Karpas-422 (cell line): ENCODE data around the gene MYH9. TPM values are rescaled to one million over a fixed set of nuclear protein-coding genes. Genes with fewer than 3 reads are reported as not detected.
A peak's percentile ranks its signal among the peaks of the same experiment; 100 is the strongest.

ENCODE experiments used
- DNase-seq: peaks from one replicate; pipeline ENCODE4 v3.0.0-alpha.2; 2015
- H2AFZ ChIP-seq: fragments of 200-600 bp; sonication (generic); 2 replicates; pipeline ENCODE4 v1.6.1; 2014; ENCODE audit warnings: antibody characterized with exemption, low read length, mixed read lengths
- H3K27ac ChIP-seq: fragments of 200-600 bp; sonication (generic); 2 replicates; pipeline ENCODE4 v1.5.1; 2014; ENCODE audit warnings: mild to moderate bottlenecking, low read length, moderate library complexity
- H3K27me3 ChIP-seq: fragments of 200-600 bp; sonication (generic); 2 replicates; pipeline ENCODE4 v1.6.1; 2014; ENCODE audit warnings: low read length, mixed read lengths
- H3K36me3 ChIP-seq: fragments of 200-600 bp; sonication (generic); 2 replicates; pipeline ENCODE4 v1.6.1; 2014; ENCODE audit warnings: low read length, mixed read lengths; ENCODE audit not compliant: insufficient read depth
- H3K4me1 ChIP-seq: fragments of 200-600 bp; sonication (generic); 2 replicates; pipeline ENCODE4 v1.6.1; 2014; ENCODE audit warnings: mild to moderate bottlenecking, low read length, mixed read lengths
- H3K4me2 ChIP-seq: fragments of 200-600 bp; sonication (generic); 2 replicates; pipeline ENCODE4 v1.6.1; 2014; ENCODE audit warnings: low read length, low read depth, mild to moderate bottlenecking; ENCODE audit not compliant: poor library complexity, severe bottlenecking
- H3K4me3 ChIP-seq: fragments of 200-600 bp; sonication (generic); 2 replicates; pipeline ENCODE4 v1.5.1; 2014; ENCODE audit warnings: mild to moderate bottlenecking, antibody characterized with exemption, low read length, mixed read lengths
- H3K79me2 ChIP-seq: fragments of 200-600 bp; sonication (generic); 2 replicates; pipeline ENCODE4 v1.6.1; 2014; ENCODE audit warnings: mild to moderate bottlenecking, low read length, mixed read lengths
- H3K9ac ChIP-seq: fragments of 200-600 bp; sonication (generic); 2 replicates; pipeline ENCODE4 v1.6.0; 2014; ENCODE audit warnings: low read length
- H3K9me2 ChIP-seq: fragments of 200-600 bp; sonication (generic), shearing (Covaris generic); replicated peaks from 2 replicates; pipeline ENCODE4 v1.6.0; 2014; ENCODE audit warnings: mild to moderate bottlenecking, low read length, moderate library complexity; ENCODE audit not compliant: insufficient read depth
- H3K9me3 ChIP-seq: fragments of 300-700, 200-600 bp; sonication (generic); 2 replicates; pipeline ENCODE4 v1.6.1; 2014; ENCODE audit warnings: low read length, mixed read lengths
- H4K20me1 ChIP-seq: fragments of 200-600 bp; sonication (generic); 2 replicates; pipeline ENCODE4 v1.6.1; 2014; ENCODE audit warnings: mild to moderate bottlenecking, antibody characterized with exemption, low read length, low read depth; ENCODE audit not compliant: insufficient read depth
- total RNA-seq: library from RNA; depleted of rRNA; stranded (reverse); fragments of >200 nt; shearing (Covaris generic); gene quantifications from 2 replicates; pipeline ENCODE4 v1.2.3, GENCODE V29; 2014; ENCODE audit warnings: low replicate concordance

Gene MYH9
- total RNA-seq, 1 experiment from 2014 or later, result 57.5 TPM

DNA sequence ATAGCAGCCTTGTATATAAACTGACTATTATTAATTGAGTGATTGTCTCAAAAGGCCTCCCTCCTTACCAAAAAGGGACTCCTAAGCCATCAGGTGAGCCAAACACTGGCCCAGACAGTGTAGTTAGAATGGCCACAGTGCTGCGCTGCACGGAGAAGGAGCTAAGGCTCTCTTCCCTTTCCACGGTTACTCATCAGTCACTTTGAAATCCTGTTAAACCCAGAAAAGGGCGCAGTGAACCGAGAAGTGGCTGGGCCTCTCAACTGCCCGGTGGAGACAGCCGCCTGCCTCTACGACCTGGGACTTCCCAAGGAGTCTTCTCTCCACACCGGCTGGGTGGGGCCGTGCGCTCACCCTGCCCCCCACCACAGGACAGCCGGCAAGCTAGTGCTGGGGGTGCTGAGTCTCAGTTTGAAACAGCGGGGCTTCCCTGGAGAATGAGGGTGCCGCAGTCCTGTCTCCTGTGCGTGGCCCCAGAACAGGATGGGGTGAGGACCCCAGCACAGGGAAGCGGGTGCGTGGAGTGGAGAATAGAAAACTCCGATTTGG lies 1.3 kb downstream of the MYH9 start:
- Histone ChIP-seq H3K9me3 (no peaks in the 10 kb centered on the region), H3K4me2 (peak overlapping the region; percentile 87), H3K4me1 (peaks cover 43% of the 10 kb centered on the region), H3K27me3 (no peaks in the 10 kb centered on the region), H3K9me2 (no peaks in the 10 kb centered on the region), H3K27ac (peak overlapping the region; percentile 94), H3K9ac (peak overlapping the region; percentile 82), H4K20me1 (peaks cover 23% of the 10 kb centered on the region), H3K36me3 (no peaks in the 10 kb centered on the region; the same call in 1 of the 2 replicates), H2AFZ (no peak overlapping the region), H3K79me2 (peaks cover 57% of the 10 kb centered on the region), H3K4me3 (peak overlapping the region; percentile 79)
- peak; percentile 64 for DNase-seq

DNA sequence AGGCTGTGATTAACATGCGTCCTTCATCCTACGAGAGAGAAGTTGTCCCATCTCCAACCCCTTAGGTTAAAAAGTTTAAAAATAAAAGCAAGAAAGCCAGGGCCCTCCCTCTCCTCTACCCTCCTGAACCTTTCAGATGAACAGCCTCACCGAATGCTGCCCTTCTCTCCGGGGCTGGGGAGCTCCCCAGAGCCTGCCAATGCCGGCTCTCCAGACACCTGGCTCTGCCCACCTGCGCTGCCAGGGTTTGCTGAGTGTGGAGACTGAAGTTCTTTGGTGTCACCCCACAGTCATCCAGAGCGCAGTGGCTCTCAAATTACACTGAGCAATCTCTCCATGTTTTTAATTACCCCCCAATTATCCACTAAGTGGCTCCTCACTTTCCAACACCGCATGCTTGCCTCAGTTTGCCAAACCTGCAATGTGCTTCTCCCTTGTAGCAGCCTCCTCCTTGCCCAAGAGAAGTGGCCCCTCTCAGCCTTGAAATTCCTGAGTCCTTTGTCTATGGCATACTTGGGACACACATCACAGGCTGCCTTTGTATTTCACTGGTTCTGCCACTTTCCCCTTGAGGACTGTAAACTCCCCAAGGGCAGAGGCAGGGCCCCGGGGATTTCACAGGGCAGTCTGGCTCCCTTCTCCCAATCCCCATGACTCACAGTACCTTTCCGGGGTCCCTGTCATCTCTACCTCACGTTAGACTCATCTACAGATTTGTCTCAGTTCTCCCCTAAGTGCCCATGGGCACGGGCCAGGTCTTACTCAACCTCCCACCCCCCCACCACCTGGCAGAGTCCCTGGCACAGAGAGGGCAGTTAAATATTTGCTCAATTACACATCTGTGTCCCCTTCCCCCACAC lies 2.0 kb downstream of the MYH9 start:
- Histone ChIP-seq H3K9ac (peak overlapping the region; percentile 82), H3K4me1 (peaks cover 47% of the 10 kb centered on the region), H3K27ac (peak overlapping the region; percentile 94), H3K9me2 (no peaks in the 10 kb centered on the region), H3K36me3 (no peaks in the 10 kb centered on the region; the same call in 1 of the 2 replicates), H3K4me3 (peak overlapping the region; percentile 79), H3K4me2 (peak overlapping the region; percentile 87), H2AFZ (no peak overlapping the region), H3K79me2 (peaks cover 64% of the 10 kb centered on the region), H3K27me3 (no peaks in the 10 kb centered on the region), H3K9me3 (no peaks in the 10 kb centered on the region), H4K20me1 (peaks cover 24% of the 10 kb centered on the region)
- peak; percentile 67 for DNase-seq

DNA sequence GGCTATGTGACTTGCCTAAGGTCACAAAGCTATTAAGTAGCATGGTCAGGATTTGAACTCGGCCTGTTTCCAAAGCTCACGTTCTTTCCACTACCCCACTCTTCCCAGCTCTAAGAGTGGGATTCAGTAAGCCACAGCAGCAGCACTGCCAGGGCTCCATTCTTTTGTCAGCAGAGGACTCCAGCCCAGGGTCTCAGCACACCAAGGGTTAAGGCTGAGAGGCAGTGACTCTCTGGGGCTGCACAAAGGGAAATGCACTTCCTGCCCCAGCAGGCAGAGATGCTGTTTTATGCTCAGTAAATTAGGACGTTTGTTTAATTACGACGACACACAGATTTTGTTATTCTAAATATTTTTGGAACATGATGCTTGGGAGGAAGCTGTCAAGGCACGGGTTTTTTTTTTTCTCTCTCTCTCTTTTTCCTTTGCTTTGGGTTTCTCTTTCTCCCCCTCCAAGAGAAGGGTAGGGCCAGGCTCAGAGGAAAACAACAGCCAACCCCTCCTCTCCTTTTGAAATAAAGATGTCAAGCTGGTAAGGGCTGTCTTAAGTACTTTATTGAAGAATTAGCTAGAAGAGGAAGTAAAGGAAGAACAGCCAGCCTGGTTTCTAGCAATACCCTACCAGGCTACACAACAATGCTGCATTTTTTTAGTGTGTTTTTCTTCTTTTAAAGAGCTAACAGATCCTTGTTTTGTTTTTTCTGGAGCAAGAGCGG lies 2.8 kb downstream of the MYH9 start:
- Histone ChIP-seq H2AFZ (no peak overlapping the region), H3K9me2 (no peaks in the 10 kb centered on the region), H3K79me2 (peaks cover 72% of the 10 kb centered on the region), H3K9me3 (no peaks in the 10 kb centered on the region), H3K36me3 (no peaks in the 10 kb centered on the region; the same call in 1 of the 2 replicates), H3K4me3 (peak overlapping the region; percentile 79), H4K20me1 (peaks cover 24% of the 10 kb centered on the region), H3K9ac (peak overlapping the region; percentile 82), H3K27ac (peak overlapping the region; percentile 94), H3K27me3 (no peaks in the 10 kb centered on the region), H3K4me2 (peak overlapping the region; percentile 87), H3K4me1 (peaks cover 53% of the 10 kb centered on the region)
- DNase-seq, result peak; percentile 74

DNA sequence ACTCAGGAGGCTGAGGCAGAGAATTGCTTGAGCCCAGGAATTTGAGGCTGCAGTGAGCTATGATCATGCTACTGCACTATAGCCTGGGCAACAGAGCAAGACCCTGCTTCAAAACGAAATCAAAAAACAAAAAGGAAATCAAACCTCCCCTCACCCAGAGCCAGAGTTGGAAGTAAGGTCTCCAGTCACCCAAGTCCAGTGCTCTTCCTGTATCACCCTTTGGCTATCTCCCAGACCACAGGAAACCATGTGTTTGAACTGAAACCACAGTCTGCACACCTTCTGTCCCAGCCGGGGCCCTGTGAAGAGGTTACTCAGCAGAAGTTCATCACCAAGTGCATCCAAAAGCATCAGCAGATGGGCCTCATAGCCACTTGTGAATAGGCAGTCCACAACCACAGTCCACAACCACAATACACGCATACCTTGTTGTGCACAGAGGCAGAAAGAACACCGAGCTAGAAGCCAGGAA lies 4.6 kb downstream of the MYH9 start:
- no peak overlapping the region for H3K4me2 ChIP-seq
- peaks cover 24% of the 10 kb centered on the region for H4K20me1 ChIP-seq
- H3K79me2 ChIP-seq, result peaks cover 90% of the 10 kb centered on the region
- no peak overlapping the region for H3K4me3 ChIP-seq
- no peaks in the 10 kb centered on the region for H3K27me3 ChIP-seq
- H3K9ac ChIP-seq, result no peak overlapping the region
- peaks cover 4% of the 10 kb centered on the region; the same call in 1 of the 2 replicates for H3K36me3 ChIP-seq
- no peak for DNase-seq
- H3K9me2 ChIP-seq, result no peaks in the 10 kb centered on the region
- H3K9me3 ChIP-seq, result no peaks in the 10 kb centered on the region
- H2AFZ ChIP-seq, result no peak overlapping the region
- H3K4me1 ChIP-seq, result peaks cover 48% of the 10 kb centered on the region
- peak overlapping the region; percentile 12 for H3K27ac ChIP-seq

DNA sequence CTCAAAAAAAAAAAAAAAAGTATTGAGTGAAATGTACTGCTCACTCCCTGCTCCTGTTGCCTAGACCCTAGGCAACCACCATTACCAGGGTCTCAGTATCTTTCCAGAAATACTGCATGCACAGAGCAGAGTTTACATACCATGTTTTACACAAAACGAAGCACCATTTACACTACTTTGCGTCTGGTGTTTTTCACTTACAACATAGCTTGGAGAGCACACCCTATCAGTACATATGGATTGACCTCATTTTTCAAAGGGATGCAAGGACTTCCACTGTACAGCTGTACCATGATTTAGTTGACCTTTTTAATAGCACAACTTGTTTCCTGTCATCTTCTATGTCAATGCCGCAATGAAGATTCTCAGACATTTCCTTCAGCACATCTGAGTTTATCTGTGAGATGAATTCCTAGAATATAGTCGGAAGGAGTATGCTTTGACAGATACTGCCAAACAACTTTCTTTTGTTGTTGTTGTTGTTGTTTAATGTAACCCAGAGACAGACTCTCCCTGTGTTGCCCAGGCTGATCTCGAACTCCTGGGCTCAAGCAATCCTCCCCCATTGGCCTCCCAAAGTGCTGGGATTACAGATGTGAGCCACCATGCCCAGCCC lies 6.1 kb downstream of the MYH9 start:
- DNase-seq, result no peak
- Histone ChIP-seq H3K36me3 (peaks cover 4% of the 10 kb centered on the region; the same call in 1 of the 2 replicates), H4K20me1 (peaks cover 25% of the 10 kb centered on the region), H3K4me1 (peaks cover 48% of the 10 kb centered on the region), H2AFZ (no peak overlapping the region), H3K9ac (no peak overlapping the region), H3K4me3 (no peak overlapping the region), H3K27ac (no peak overlapping the region), H3K79me2 (peaks cover 97% of the 10 kb centered on the region), H3K9me3 (no peaks in the 10 kb centered on the region), H3K4me2 (no peak overlapping the region), H3K9me2 (no peaks in the 10 kb centered on the region), H3K27me3 (no peaks in the 10 kb centered on the region)

DNA sequence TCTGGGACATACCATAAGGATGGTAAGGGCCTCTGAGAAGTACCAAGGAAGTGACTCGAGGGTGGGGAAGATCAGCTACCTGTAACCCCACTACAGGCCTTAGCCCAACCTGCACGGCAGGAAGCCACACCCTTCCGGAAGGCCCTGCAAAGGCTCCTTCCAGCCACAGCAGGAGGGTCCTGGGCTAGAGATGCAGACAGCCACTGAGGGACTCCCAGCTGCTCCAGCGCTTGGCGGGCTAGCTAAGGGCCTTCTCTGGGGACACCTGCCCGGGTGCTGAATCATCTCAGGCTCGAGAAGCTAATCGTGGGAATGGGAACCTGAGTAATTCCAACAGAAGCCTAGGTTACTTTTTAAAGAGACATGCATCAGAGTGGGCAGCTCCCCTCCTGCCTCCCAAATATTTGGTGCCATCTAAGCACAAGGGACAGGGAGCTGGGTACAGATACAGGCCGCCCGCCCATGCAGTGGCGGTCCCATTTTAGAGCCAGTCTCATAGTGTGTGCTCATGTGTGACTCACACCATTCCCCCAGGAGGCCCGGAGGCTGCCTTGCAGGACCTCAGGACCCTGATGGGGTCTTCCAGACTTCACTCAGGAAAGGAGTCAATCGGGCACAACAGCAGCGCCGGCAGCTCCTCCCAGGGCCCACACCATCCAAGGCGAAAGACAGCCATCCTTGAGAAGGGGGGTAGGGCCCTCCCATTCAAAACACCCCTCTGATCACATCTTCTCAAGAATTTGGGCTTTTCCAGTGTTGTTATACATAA lies 8.0 kb downstream of the MYH9 start:
- Histone ChIP-seq H3K27me3 (no peaks in the 10 kb centered on the region), H3K9ac (no peak overlapping the region), H3K79me2 (peaks cover 96% of the 10 kb centered on the region), H3K27ac (no peak overlapping the region), H3K4me3 (no peak overlapping the region), H3K36me3 (peaks cover 4% of the 10 kb centered on the region; the same call in 1 of the 2 replicates), H2AFZ (no peak overlapping the region), H3K9me3 (no peaks in the 10 kb centered on the region), H3K4me2 (no peak overlapping the region), H4K20me1 (peaks cover 23% of the 10 kb centered on the region), H3K4me1 (peaks cover 30% of the 10 kb centered on the region), H3K9me2 (no peaks in the 10 kb centered on the region)
- no peak for DNase-seq

DNA sequence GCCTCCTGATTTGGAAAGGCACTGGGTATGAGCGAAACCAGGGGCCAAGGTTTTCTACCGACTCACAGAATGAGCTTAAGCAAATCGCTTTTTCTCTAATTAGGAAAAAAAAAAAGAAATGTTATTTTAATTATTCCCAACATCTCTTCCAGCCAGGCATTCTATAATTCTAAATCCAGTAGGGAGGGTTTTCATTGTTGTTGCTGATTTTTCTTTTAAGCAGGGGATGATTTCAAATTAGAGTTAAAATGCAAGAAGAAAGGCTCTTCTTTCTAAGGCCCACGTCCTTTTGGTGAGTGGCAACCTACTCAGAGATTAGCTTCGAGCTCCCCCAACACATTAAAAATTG lies 8.9 kb downstream of the MYH9 start:
- Histone ChIP-seq H3K27ac (no peak overlapping the region), H2AFZ (no peak overlapping the region), H3K9ac (no peak overlapping the region), H3K9me3 (no peaks in the 10 kb centered on the region), H3K27me3 (no peaks in the 10 kb centered on the region), H3K4me2 (no peak overlapping the region), H3K4me1 (peaks cover 22% of the 10 kb centered on the region), H3K36me3 (peaks cover 4% of the 10 kb centered on the region; the same call in 1 of the 2 replicates), H4K20me1 (peaks cover 24% of the 10 kb centered on the region), H3K79me2 (peaks cover 97% of the 10 kb centered on the region), H3K4me3 (no peak overlapping the region), H3K9me2 (no peaks in the 10 kb centered on the region)
- DNase-seq, result no peak
